A549 treated with ZK216348 at 1 μM for 4 hours (cell line): ENCODE measurements around the gene DUSP7. TPM values are rescaled to one million over a fixed set of nuclear protein-coding genes. Genes with fewer than 3 reads are reported as not detected.

ENCODE experiments used
- total RNA-seq: library from RNA; stranded (reverse); fragments of 200-300 nt; extraction: Qiagen RNA extraction; gene quantifications from 5 replicates; pipeline ENCODE4 v1.2.3, GENCODE V29; 2022; ENCODE audit warnings: low read depth

Gene DUSP7
- 16.2 to 20.6 TPM (median 18.4 TPM) in 5 replicates for total RNA-seq

GRCh38 chr3:52056521-52056967 lies at the start of gene DUSP7:
DUSP7 (minus strand) TSS chr3:52056571; CDS start chr3:52056366, 205 bp downstream.

Other genes with a start within 250 kb of the DUSP7 start
- not detected in 5 replicates for gene IQCF2, start 195.0 kb downstream of the DUSP7 start, total RNA-seq
- not detected in 5 replicates for gene IQCF5, start 181.0 kb downstream of the DUSP7 start, total RNA-seq
- gene IQCF1, start 153.2 kb downstream of the DUSP7 start, total RNA-seq: not detected in 5 replicates
- 27.8 to 50.3 TPM (median 47.9 TPM) in 5 replicates for gene RRP9, start 114.7 kb downstream of the DUSP7 start, total RNA-seq
- gene PARP3, start 114.2 kb downstream of the DUSP7 start, total RNA-seq: 6.1 to 9.9 TPM (median 9.1 TPM) in 5 replicates
- gene GPR62, start 101.2 kb downstream of the DUSP7 start, total RNA-seq: not detected in 5 replicates
- gene PCBP4, start 89.1 kb downstream of the DUSP7 start, total RNA-seq: 9.3 to 16.6 TPM (median 12.9 TPM) in 5 replicates
- 24.3 to 40.6 TPM (median 35.3 TPM) in 5 replicates for gene ABHD14B, start 82.5 kb downstream of the DUSP7 start, total RNA-seq
- 8.0 to 15.6 TPM (median 14.1 TPM) in 5 replicates for gene ABHD14A, start 81.5 kb downstream of the DUSP7 start, total RNA-seq
- gene ACY1, start 73.0 kb downstream of the DUSP7 start, total RNA-seq: 15.4 to 26.7 TPM (median 23.0 TPM) in 5 replicates
- gene RPL29, start 60.7 kb downstream of the DUSP7 start, total RNA-seq: 1,239 to 1,467 TPM (median 1,300 TPM) in 5 replicates
- 12.2 to 19.5 TPM (median 19.2 TPM) in 5 replicates for gene POC1A, start 97.9 kb upstream of the DUSP7 start, total RNA-seq
- gene ALAS1, start 141.6 kb upstream of the DUSP7 start, total RNA-seq: 38.4 to 51.7 TPM (median 49.5 TPM) in 5 replicates
- gene TLR9, start 169.1 kb upstream of the DUSP7 start, total RNA-seq: 0.18 TPM in 1 of 5 replicates, not detected in the others
- 51.7 to 79.8 TPM (median 69.4 TPM) in 5 replicates for gene TWF2, start 182.6 kb upstream of the DUSP7 start, total RNA-seq
- 3.5 to 5.8 TPM (median 5.1 TPM) in 5 replicates for gene PPM1M, start 189.2 kb upstream of the DUSP7 start, total RNA-seq
- 45.4 to 57.8 TPM (median 50.5 TPM) in 5 replicates for gene WDR82, start 222.1 kb upstream of the DUSP7 start, total RNA-seq
- gene GLYCTK, start 231.3 kb upstream of the DUSP7 start, total RNA-seq: 1.5 to 4.6 TPM (median 3.8 TPM) in 5 replicates